Spleen (tissue), 7 donors: ENCODE results near the gene AXDND1.

ENCODE experiments used
- CTCF ChIP-seq, 11 experiments: fragments of 200-600 bp in 7 of 11; fragments of 450-650 bp in 4 of 11; sonication (generic) in 4 of 11; IDR thresholded peaks in 8 of 11; conservative IDR thresholded peaks in 3 of 11; 1 replicate in 7 of 11; 2 replicates in 4 of 11; pipeline versions ENCODE4 v1.4.0 to v1.8.0; 2016 to 2021; ENCODE audit warnings: antibody characterized with exemption in 11 of 11, inconsistent platforms in 4 of 11, mild to moderate bottlenecking in 1 of 11
- POLR2A ChIP-seq, 3 donors: fragments of 450-650 bp; IDR thresholded peaks; one replicate each; pipeline ENCODE4 v1.5.1; 2017; ENCODE audit warnings: antibody characterized with exemption in 3 of 3, mild to moderate bottlenecking in 1 of 3
- donor health status: DM: no; HTN: no; CAD: no; lungs with moderate emphysema.
- donor health status: DM: no; HTN: no; CAD: no.
- donor health status: DM: no; HTN: no; CAD: no.

DNA sequence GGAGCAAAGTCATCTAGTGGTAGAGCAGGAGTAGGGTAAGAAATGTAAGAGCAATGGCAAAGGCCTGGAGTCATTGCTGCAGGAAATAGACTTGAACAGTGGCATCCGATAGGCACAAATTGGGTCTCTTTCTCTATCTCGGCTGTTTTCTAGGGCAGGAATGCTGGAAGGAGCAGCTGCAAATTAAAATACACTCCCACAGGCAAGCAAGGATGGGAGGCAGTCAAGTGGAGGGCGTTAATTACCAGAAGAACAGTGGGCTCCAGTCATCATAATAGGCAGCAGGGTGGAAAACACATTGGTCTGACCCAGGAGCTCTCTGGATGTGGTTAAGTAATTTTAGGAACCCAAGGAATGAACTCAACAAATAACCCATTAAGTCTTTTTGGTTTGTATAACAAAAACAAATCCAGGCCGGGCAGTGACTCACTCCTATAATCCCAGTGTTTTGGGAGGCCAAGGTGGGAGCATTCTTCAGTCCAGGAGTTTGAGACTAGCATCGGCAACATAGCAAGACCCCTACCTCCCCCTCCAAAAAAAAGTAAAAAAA, 218.1 kb downstream of the AXDND1 start:
- TF ChIP-seq POLR2A (IDR thresholded peaks at IDR 0.05): no peak
- TF ChIP-seq CTCF (IDR thresholded peaks at IDR 0.05 in 8 of 11, conservative IDR thresholded peaks at IDR 0.05 in 3 of 11): no peak
